SK-N-SH (cell line): ENCODE results near the gene CPM. TPM values are rescaled to one million over a fixed set of nuclear protein-coding genes. Genes with fewer than 3 reads are reported as not detected.

Experiments used
- CTCF ChIA-PET: fragments of 300-600, 350-600 bp; formaldehyde crosslinking; extraction: SDS; loops from one replicate; lab custom pipeline; 2021; lab: Yijun Ruan, JAX
- POLR2A ChIA-PET: fragments of 350-600 bp; sonication (Branson Sonifier 250); formaldehyde crosslinking; extraction: SDS; loops from one replicate; lab custom pipeline; 2020; ENCODE audit warnings: antibody characterized with exemption, inconsistent platforms; lab: Yijun Ruan, JAX
- DNase-seq: peaks from one replicate; pipeline ENCODE4 v3.0.0; 2012
- H2AFZ ChIP-seq: fragments of 200-600 bp; sonication (generic); 2 replicates; pipeline ENCODE4 v1.8.1; 2016; ENCODE audit warnings: antibody characterized with exemption, mild to moderate bottlenecking, low read depth
- H3F3A ChIP-seq: fragments of 200-600 bp; sonication (generic); replicated peaks from 2 replicates; pipeline ENCODE3; 2016; ENCODE audit warnings: antibody characterized with exemption, mild to moderate bottlenecking; ENCODE audit not compliant: insufficient read depth
- H3K27ac ChIP-seq, 2 experiments: fragments of 200-500 bp in 1 of 2; fragments of 200-600 bp in 1 of 2; sonication (Bioruptor generic) in 1 of 2; sonication (generic), shearing (Covaris generic) in 1 of 2; 2 replicates each; pipeline versions ENCODE4 v1.5.1 to v1.6.1; 2014 to 2016; ENCODE audit warnings: low read depth in 2 of 2, inconsistent platforms in 1 of 2, low read length in 1 of 2, mild to moderate bottlenecking in 1 of 2, mixed read lengths in 1 of 2
- H3K27me3 ChIP-seq: fragments of 200-600 bp; sonication (generic), shearing (Covaris generic); 2 replicates; pipeline ENCODE4 v1.6.1; 2016; ENCODE audit warnings: mixed run types; ENCODE audit not compliant: insufficient read depth
- H3K36me3 ChIP-seq, 2 experiments: fragments of 200-500 bp in 1 of 2; fragments of 200-600 bp in 1 of 2; sonication (Bioruptor generic) in 1 of 2; sonication (generic) in 1 of 2; replicated peaks in 1 of 2; 2 replicates each; pipeline versions ENCODE3 to v1.5.1; 2014 to 2016; ENCODE audit warnings: low read length in 1 of 2, mild to moderate bottlenecking in 1 of 2; ENCODE audit not compliant: insufficient read depth in 2 of 2, control insufficient read depth in 1 of 2
- H3K4me1 ChIP-seq, 2 experiments: fragments of 200-500 bp in 1 of 2; fragments of 200-600 bp in 1 of 2; sonication (Bioruptor generic) in 1 of 2; sonication (generic), shearing (Covaris generic) in 1 of 2; 2 replicates each; pipeline versions ENCODE4 v1.5.1 to v1.6.1; 2014 to 2016; ENCODE audit warnings: low read depth in 1 of 2, low read length in 1 of 2, mixed run types in 1 of 2; ENCODE audit not compliant: insufficient read depth in 2 of 2, control insufficient read depth in 1 of 2
- H3K4me2 ChIP-seq: fragments of 200-600 bp; sonication (generic), shearing (Covaris generic); 2 replicates; pipeline ENCODE4 v1.6.1; 2017; ENCODE audit warnings: mixed run types
- H3K4me3 ChIP-seq, 2 experiments: fragments of 200-500 bp in 1 of 2; fragments of 200-600 bp in 1 of 2; sonication (Bioruptor generic) in 1 of 2; sonication (generic), shearing (Covaris generic) in 1 of 2; 2 replicates each; pipeline versions ENCODE4 v1.5.1 to v1.8.1; 2014 to 2016; ENCODE audit warnings: low read depth in 2 of 2, inconsistent platforms in 1 of 2, low read length in 1 of 2, mild to moderate bottlenecking in 1 of 2, mixed read lengths in 1 of 2, moderate library complexity in 1 of 2
- H3K79me2 ChIP-seq: fragments of 200-600 bp; sonication (generic); 2 replicates; pipeline ENCODE4 v1.8.1; 2017; ENCODE audit warnings: mild to moderate bottlenecking; ENCODE audit not compliant: insufficient read depth
- H3K9ac ChIP-seq: fragments of 200-600 bp; sonication (generic); 2 replicates; pipeline ENCODE4 v1.6.1; 2017; ENCODE audit warnings: mixed run types
- H3K9me2 ChIP-seq: fragments of 200-600 bp; sonication (generic); 2 replicates; pipeline ENCODE4 v1.6.1; 2017; ENCODE audit warnings: mixed run types
- H3K9me3 ChIP-seq: fragments of 200-600 bp; sonication (generic); 2 replicates; pipeline ENCODE4 v1.6.1; 2017; ENCODE audit warnings: mixed run types, mild to moderate bottlenecking, moderate library complexity
- H4K20me1 ChIP-seq: fragments of 200-600 bp; sonication (generic); 2 replicates; pipeline ENCODE4 v1.6.1; 2017; ENCODE audit warnings: mild to moderate bottlenecking, mixed run types; ENCODE audit not compliant: insufficient read depth
- CHD2 ChIP-seq: fragments of 150-350 bp; IDR thresholded peaks from 2 replicates; pipeline ENCODE4 v1.6.1; 2018; ENCODE audit warnings: low read length; ENCODE audit not compliant: partially characterized antibody
- ELF1 ChIP-seq: IDR thresholded peaks from 2 replicates; pipeline ENCODE4 v1.4.0; 2012
- EP300 ChIP-seq, 2 experiments: IDR thresholded peaks; 2 replicates each; pipeline versions ENCODE4 v1.4.0 to v1.6.1; 2012; ENCODE audit warnings: borderline replicate concordance in 1 of 2, low read depth in 1 of 2, low read length in 1 of 2
- FOXJ3 ChIP-seq: sonication (generic); formaldehyde crosslinking; IDR thresholded peaks from 2 replicates; pipeline ENCODE4 v1.5.1; 2020; ENCODE audit warnings: mild to moderate bottlenecking, missing genetic modification reagents
- FOXM1 ChIP-seq: IDR thresholded peaks from 2 replicates; pipeline ENCODE4 v1.4.0; 2012; ENCODE audit warnings: low read depth, mild to moderate bottlenecking
- GABPA ChIP-seq: IDR thresholded peaks from 2 replicates; pipeline ENCODE4 v1.4.0; 2012; ENCODE audit warnings: low read depth, mild to moderate bottlenecking
- GATA2 ChIP-seq: sonication (generic); formaldehyde crosslinking; IDR thresholded peaks from 2 replicates; pipeline ENCODE4 v1.5.0; 2020; ENCODE audit warnings: mild to moderate bottlenecking, missing genetic modification reagents
- JUND ChIP-seq: IDR thresholded peaks from 2 replicates; pipeline ENCODE4 v1.4.0; 2012
- NRF1 ChIP-seq: IDR thresholded peaks from 2 replicates; pipeline ENCODE4 v1.6.1; 2012; ENCODE audit warnings: low read depth, mild to moderate bottlenecking, low read length
- RAD21 ChIP-seq: IDR thresholded peaks from 2 replicates; pipeline ENCODE4 v1.6.1; 2012; ENCODE audit warnings: mild to moderate bottlenecking, low read length
- RXRA ChIP-seq: IDR thresholded peaks from 2 replicates; pipeline ENCODE4 v1.4.0; 2012; ENCODE audit warnings: low read depth, mild to moderate bottlenecking, borderline replicate concordance
- SMC3 ChIP-seq: IDR thresholded peaks from 2 replicates; pipeline ENCODE4 v1.6.1; 2012; ENCODE audit warnings: low read depth, low read length, improper control_type of control experiment
- TAF1 ChIP-seq: IDR thresholded peaks from 2 replicates; pipeline ENCODE4 v1.6.1; 2012; ENCODE audit warnings: low read depth, mild to moderate bottlenecking, low read length, moderate library complexity, borderline replicate concordance
- TCF12 ChIP-seq: IDR thresholded peaks from 2 replicates; pipeline ENCODE4 v1.4.0; 2012
- YY1 ChIP-seq: IDR thresholded peaks from 2 replicates; pipeline ENCODE4 v1.4.0; 2012; ENCODE audit warnings: low read depth, mild to moderate bottlenecking
- WGBS: methylation state at CpG from one replicate; pipeline ENCODE4 v1.1.6; 2017; ENCODE audit warnings: low lambda C conversion rate; 5-methylcytosine and 5-hydroxymethylcytosine counted together
- polyA plus RNA-seq, 3 experiments: library from polyadenylated mRNA; depleted of rRNA; stranded (reverse); fragments of >200 nt; gene quantifications; 2 replicates each; pipeline ENCODE4 v1.2.3, GENCODE V29; 2012
- TF ChIP-seq, protein P1 (sequence below): fragments of 150-350 bp; IDR thresholded peaks from 2 replicates; pipeline ENCODE4 v1.6.1; 2016; ENCODE audit warnings: mild to moderate bottlenecking, low read depth, low read length
- TF ChIP-seq, protein P2 (sequence below): fragments of 150-350 bp; IDR thresholded peaks from 2 replicates; pipeline ENCODE4 v1.6.1; 2017; ENCODE audit warnings: antibody characterized with exemption, low read length, low read depth, borderline replicate concordance
- TF ChIP-seq, protein P3 (sequence below): IDR thresholded peaks from 2 replicates; pipeline ENCODE4 v1.4.0; 2012; ENCODE audit warnings: low read depth, borderline replicate concordance

Gene CPM
- polyA plus RNA-seq, 1 of the 3 experiments (the other 2 are of a cell fraction): 10.8 TPM

DNA sequence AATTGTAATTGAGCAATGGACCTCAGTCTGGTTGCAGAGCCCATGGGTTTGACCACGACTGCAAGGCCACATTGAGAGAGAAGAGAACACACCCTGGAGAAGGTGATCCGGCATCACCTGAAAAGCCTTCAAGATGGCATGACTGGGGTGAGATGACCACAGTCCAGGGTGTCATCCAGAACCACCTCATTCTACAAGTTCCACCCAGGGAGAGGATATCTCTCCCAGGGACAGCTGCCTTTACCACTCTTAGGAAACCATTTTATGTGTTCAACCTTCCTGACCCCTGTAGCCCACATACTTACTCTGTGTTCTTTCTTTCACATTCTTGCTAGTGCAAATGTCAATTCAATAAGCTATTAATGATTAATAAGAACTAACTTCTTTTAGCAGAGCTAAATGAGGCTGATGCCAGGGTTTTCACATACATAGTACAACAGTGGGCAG lies 43.4 kb upstream of the CPM start:
- Histone ChIP-seq H3K4me2 (no peak overlapping the region), H3K4me1 (no peaks in the 10 kb centered on the region; a peak in 1 of 4 replicates), H3K4me3 (no peak overlapping the region), H3K27me3 (no peaks in the 10 kb centered on the region), H3K79me2 (no peaks in the 10 kb centered on the region), H3K9ac (no peak overlapping the region), H3K36me3 (no peaks in the 10 kb centered on the region), H4K20me1 (no peaks in the 10 kb centered on the region), H3K27ac (no peak overlapping the region), H3F3A (no peaks in the 10 kb centered on the region), H3K9me2 (no peaks in the 10 kb centered on the region), H3K9me3 (no peaks in the 10 kb centered on the region), H2AFZ (0 out of 2 replicates have a peak overlapping the region, but pooled peaks have one; percentile 19)
- ChIA-PET POLR2A (no interaction called here), CTCF (no interaction called here)
- WGBS: 70% methylated on average over 2 of the region's 2 CpGs
- no peak for DNase-seq
- TF ChIP-seq FOXJ3 (CRISPR knock-in tag): no peak

DNA sequence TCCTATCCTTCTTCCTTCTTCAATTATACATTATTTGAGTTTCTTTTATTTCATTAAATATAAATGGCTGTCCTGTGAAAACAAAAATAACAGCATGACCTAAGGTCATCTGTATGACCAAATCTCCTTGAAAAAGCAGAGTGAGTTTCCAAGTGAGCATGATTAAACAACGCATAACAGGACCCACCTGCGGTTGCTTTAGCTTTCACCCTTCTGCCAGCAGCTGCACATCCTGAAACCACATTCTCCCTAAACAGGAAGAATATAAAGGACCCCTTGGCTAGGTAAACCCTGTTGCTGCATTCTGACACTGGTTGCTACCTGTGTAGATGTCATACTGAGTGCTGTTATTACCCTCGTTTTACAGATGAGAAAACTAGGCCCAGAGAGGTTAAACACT lies 42.8 kb upstream of the CPM start:
- Histone ChIP-seq H4K20me1 (no peaks in the 10 kb centered on the region), H3K9ac (no peak overlapping the region), H3F3A (no peaks in the 10 kb centered on the region), H3K27ac (no peak overlapping the region), H3K9me2 (no peaks in the 10 kb centered on the region), H3K79me2 (no peaks in the 10 kb centered on the region), H3K4me2 (no peak overlapping the region), H2AFZ (no peak overlapping the region), H3K4me1 (no peaks in the 10 kb centered on the region; a peak in 1 of 4 replicates), H3K4me3 (no peak overlapping the region), H3K27me3 (no peaks in the 10 kb centered on the region), H3K36me3 (no peaks in the 10 kb centered on the region), H3K9me3 (no peaks in the 10 kb centered on the region)
- no peak for DNase-seq
- CTCF ChIA-PET: no interaction called here
- POLR2A ChIA-PET: no interaction called here
- TF ChIP-seq YY1: no peak
- TF ChIP-seq EP300 (IDR thresholded peaks at IDR 0.05; ENCODE audit: borderline replicate concordance in 1 of 2, low read depth in 1 of 2, low read length in 1 of 2): no peak
- no peak for TF ChIP-seq GABPA
- TF ChIP-seq, protein P1, sequence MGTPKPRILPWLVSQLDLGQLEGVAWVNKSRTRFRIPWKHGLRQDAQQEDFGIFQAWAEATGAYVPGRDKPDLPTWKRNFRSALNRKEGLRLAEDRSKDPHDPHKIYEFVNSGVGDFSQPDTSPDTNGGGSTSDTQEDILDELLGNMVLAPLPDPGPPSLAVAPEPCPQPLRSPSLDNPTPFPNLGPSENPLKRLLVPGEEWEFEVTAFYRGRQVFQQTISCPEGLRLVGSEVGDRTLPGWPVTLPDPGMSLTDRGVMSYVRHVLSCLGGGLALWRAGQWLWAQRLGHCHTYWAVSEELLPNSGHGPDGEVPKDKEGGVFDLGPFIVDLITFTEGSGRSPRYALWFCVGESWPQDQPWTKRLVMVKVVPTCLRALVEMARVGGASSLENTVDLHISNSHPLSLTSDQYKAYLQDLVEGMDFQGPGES: no peak
- no peak for TF ChIP-seq SMC3
- no peak for TF ChIP-seq RAD21
- TF ChIP-seq JUND: no peak
- no peak for TF ChIP-seq TAF1
- TF ChIP-seq, protein P2, sequence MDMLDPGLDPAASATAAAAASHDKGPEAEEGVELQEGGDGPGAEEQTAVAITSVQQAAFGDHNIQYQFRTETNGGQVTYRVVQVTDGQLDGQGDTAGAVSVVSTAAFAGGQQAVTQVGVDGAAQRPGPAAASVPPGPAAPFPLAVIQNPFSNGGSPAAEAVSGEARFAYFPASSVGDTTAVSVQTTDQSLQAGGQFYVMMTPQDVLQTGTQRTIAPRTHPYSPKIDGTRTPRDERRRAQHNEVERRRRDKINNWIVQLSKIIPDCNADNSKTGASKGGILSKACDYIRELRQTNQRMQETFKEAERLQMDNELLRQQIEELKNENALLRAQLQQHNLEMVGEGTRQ: no peak
- TF ChIP-seq, protein P3, sequence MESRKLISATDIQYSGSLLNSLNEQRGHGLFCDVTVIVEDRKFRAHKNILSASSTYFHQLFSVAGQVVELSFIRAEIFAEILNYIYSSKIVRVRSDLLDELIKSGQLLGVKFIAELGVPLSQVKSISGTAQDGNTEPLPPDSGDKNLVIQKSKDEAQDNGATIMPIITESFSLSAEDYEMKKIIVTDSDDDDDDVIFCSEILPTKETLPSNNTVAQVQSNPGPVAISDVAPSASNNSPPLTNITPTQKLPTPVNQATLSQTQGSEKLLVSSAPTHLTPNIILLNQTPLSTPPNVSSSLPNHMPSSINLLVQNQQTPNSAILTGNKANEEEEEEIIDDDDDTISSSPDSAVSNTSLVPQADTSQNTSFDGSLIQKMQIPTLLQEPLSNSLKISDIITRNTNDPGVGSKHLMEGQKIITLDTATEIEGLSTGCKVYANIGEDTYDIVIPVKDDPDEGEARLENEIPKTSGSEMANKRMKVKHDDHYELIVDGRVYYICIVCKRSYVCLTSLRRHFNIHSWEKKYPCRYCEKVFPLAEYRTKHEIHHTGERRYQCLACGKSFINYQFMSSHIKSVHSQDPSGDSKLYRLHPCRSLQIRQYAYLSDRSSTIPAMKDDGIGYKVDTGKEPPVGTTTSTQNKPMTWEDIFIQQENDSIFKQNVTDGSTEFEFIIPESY: no peak
- no peak for TF ChIP-seq NRF1
- TF ChIP-seq CHD2: no peak
- no peak for TF ChIP-seq RXRA
- TF ChIP-seq GATA2 (CRISPR knock-in tag): no peak
- TF ChIP-seq ELF1: no peak
- no peak for TF ChIP-seq FOXM1
- no peak for TF ChIP-seq TCF12
- WGBS: 43% methylated on average over 3 of the region's 3 CpGs
